ENCODE data around the gene EXD3. TPM values are rescaled to one million over a fixed set of nuclear protein-coding genes. Genes with fewer than 3 reads are reported as not detected.

The EXD3 gene
- total RNA-seq, 2 experiments from 2014 or later: 20.8 to 27.0 TPM

DNA sequence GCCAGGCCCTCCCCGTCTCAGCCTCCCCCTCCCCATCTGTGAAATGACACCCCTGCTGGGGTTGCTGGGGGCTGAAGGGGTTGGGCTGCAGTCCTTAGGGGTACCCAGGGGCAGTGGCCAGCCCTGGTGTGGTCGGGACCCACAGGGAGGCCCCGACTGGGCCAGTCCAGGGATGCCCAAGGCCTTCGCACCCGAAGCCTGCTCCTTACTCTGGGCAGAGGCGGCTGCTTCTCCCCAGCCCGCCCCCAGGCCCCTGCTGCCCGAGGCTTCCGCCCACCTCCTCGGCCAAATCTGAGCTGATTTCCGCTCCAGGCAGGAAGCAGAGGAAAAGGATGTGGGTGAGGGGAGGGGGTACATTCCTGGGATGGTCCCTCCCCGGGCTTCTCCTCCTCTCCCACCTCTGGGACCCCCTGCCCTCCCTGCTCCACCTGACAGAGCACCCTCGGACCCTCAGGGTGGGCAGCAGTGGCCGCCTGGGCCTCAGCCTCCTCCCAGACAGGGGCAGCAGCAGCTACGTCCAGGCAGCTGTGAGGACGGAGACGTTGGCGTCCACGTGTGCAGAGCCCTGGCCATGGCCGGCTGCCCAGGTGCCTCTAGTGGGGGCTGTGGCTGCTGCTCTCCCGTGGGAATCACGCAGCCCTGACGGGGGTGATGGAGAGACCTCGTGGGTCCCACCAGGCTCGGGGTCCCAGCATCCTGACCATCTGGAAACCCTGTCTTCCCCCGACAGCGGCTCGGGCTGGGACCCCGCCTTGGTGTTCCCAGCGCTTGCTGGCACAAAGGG lies 116.7 kb downstream of the EXD3 start:
- ChIA-PET POLR2A (no interaction called here), CTCF (ENCODE audit: unreplicated experiment) (interaction anchor here (0.6 kb wide), 2 partner anchors 20 to 106 kb away, joined by 4 to 7 read pairs; no protein-coding TSS in a partner anchor)
- no peak overlapping the region for H3K4me3 ChIP-seq (ENCODE audit: low read depth, low read length, poor library complexity, severe bottlenecking)
- H3K4me1 ChIP-seq (ENCODE audit: insufficient read depth, low read length, poor library complexity, severe bottlenecking): peaks cover 29% of the 10 kb centered on the region
- H3K4me2 ChIP-seq (ENCODE audit: low read length): no peak overlapping the region
- intact Hi-C loops (cut with micrococcal nuclease; ENCODE audit: unreplicated experiment): no loop called here
- H3K27ac ChIP-seq (ENCODE audit: low read depth, low read length, poor library complexity, severe bottlenecking): no peak overlapping the region
- no peaks in the 10 kb centered on the region for H3K79me2 ChIP-seq (ENCODE audit: insufficient read depth, low read depth, low read length)
- TF ChIP-seq CTCF (conservative IDR thresholded peaks at IDR 0.05; ENCODE audit: low read length) (no peak), EZH2phosphoT487 (IDR thresholded peaks at IDR 0.05; ENCODE audit: borderline replicate concordance, low read depth, low read length) (no peak)
- H3K9me3 ChIP-seq (ENCODE audit: low read length): no peaks in the 10 kb centered on the region
- H2AFZ ChIP-seq (ENCODE audit: low read length): no peak overlapping the region
- DNase-seq (ENCODE audit: low spot score): no peak
- no peaks in the 10 kb centered on the region for H4K20me1 ChIP-seq (ENCODE audit: insufficient read depth, low read length)
- H3K36me3 ChIP-seq (ENCODE audit: insufficient read depth, low read length): no peaks in the 10 kb centered on the region
- H3K9me2 ChIP-seq (ENCODE audit: insufficient read depth, low read length): no peaks in the 10 kb centered on the region
- BruUV-seq (replicated peaks): no TSS peak

- no TSS peak for BruUV-seq (replicated peaks)
- intact Hi-C loops (cut with micrococcal nuclease; ENCODE audit: unreplicated experiment): no loop called here
These were observed 117.2 kb downstream of the EXD3 start for GRCh38 chr9:137305798-137306065.

More at GRCh38 chr9:137305798-137306065, 117.2 kb downstream of the EXD3 start:
- no peak overlapping the region for H3K4me3 ChIP-seq (ENCODE audit: low read depth, low read length, poor library complexity, severe bottlenecking)
- no peak for DNase-seq (ENCODE audit: low spot score)
- no peak overlapping the region for H3K27ac ChIP-seq (ENCODE audit: low read depth, low read length, poor library complexity, severe bottlenecking)
- H3K9me2 ChIP-seq (ENCODE audit: insufficient read depth, low read length): no peaks in the 10 kb centered on the region
- H4K20me1 ChIP-seq (ENCODE audit: insufficient read depth, low read length): no peaks in the 10 kb centered on the region
- ChIA-PET POLR2A (no interaction called here), CTCF (ENCODE audit: unreplicated experiment) (no interaction called here)
- H3K36me3 ChIP-seq (ENCODE audit: insufficient read depth, low read length): no peaks in the 10 kb centered on the region
- no peaks in the 10 kb centered on the region for H3K79me2 ChIP-seq (ENCODE audit: insufficient read depth, low read depth, low read length)
- TF ChIP-seq CTCF (conservative IDR thresholded peaks at IDR 0.05; ENCODE audit: low read length) (no peak), EZH2phosphoT487 (IDR thresholded peaks at IDR 0.05; ENCODE audit: borderline replicate concordance, low read depth, low read length) (no peak)
- H2AFZ ChIP-seq (ENCODE audit: low read length): no peak overlapping the region
- H3K4me1 ChIP-seq (ENCODE audit: insufficient read depth, low read length, poor library complexity, severe bottlenecking): peaks cover 33% of the 10 kb centered on the region
- H3K9me3 ChIP-seq (ENCODE audit: low read length): no peaks in the 10 kb centered on the region
- H3K4me2 ChIP-seq (ENCODE audit: low read length): no peak overlapping the region
